Smooth muscle cell of bladder (primary cell): Measurements from ENCODE around the gene GNG2. TPM values are rescaled to one million over a fixed set of nuclear protein-coding genes. Genes with fewer than 3 reads are reported as not detected.

Experiments
- total RNA-seq: library from RNA; depleted of rRNA; stranded (reverse); fragments of >200 nt; gene quantifications from 2 replicates; pipeline ENCODE4 v1.2.3, GENCODE V29; 2014

GNG2 gene
- total RNA-seq, result 10.8 and 16.8 TPM in 2 replicates

GRCh38 chr14:51860164-51860824, at the start of gene GNG2:
TSS of gene GNG2 (plus strand) at chr14:51860612. CDS start at chr14:51950679, 90,067 bp downstream.

DNA sequence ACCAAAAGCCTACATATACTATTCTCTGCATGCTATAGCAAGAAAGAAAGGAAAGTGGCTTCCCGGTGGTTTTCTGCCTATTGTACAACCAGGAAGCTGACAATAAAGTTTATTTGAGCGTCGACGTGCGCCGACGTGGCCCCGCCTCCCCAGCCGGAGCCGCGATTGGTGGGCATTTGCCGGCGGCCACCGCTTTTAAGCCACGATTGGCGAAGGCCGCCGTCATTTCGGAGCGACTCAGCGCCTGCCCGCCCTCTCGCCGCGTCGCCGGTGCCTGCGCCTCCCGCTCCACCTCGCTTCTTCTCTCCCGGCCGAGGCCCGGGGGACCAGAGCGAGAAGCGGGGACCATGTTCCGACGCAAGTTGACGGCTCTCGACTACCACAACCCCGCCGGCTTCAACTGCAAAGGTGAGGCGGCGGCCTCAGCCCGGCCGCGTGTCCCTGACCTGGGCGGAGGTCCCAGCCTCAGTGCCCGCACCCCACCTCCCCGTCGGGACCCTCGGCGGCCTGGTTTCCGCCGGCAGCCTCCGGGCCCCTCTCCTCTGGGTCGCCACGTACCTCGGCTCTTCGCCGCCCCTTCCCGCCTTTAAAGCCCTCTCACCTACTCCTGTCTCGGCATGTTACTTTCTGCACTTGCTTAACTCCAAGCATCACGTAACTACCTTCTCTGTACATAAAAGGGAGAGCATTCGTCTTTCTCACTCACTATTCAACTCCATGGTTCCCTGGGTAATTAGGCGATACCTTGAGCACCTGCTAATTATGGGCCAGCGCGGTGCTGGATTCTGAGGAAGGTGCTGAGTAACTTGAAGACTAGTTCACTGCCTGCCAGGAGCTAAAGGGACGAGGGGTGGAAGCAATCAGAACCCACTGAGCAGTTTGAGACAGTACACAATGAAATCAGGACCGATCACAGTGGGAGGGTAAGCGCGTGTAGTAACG, 129.2 kb downstream of the GNG2 start, which contains the start of gene RTRAF:
Gene RTRAF, plus strand, starts transcription at position 254 of the 942 bp plus-strand sequence. Its CDS starts 94 bp downstream, at position 348.

Other genes with a start within 250 kb of the GNG2 start
- 193 and 340 TPM in 2 replicates for gene FRMD6, start 208.7 kb upstream of the GNG2 start, total RNA-seq
- gene RTRAF, start 128.9 kb downstream of the GNG2 start, total RNA-seq, result 84.5 and 118 TPM in 2 replicates
- 333 and 336 TPM in 2 replicates for gene NID2, start 208.4 kb downstream of the GNG2 start, total RNA-seq